ENCODE measurements around the gene NDUFA7. TPM values are rescaled to one million over a fixed set of nuclear protein-coding genes. Genes with fewer than 3 reads are reported as not detected.
"Not testable (repeated sequence)": the region's sequence is repeated elsewhere in the genome, so short reads cannot be mapped to it uniquely, and the experiment has no call there.

The NDUFA7 gene
- total RNA-seq, 4 donors from 2014 or later = 24.6 to 43.4 (median 38.5) TPM; not detected in 1

- Histone ChIP-seq H3K9me3 (no peaks in the 10 kb centered on the region), H3K27me3 (no peaks in the 10 kb centered on the region), H3K36me3 (peaks cover 0 to 20% (median 0%) of the 10 kb centered on the region in 3 donors), H3K27ac (peak overlapping the region in 1 of 4 donors; percentile 25), H3K4me1 (peaks cover 0 to 36% (median 14%) of the 10 kb centered on the region in 4 donors), H3K4me3 (peak overlapping the region in 2 of 4 donors; percentile 0 to 1)
- TF ChIP-seq POLR2A (IDR thresholded peaks at IDR 0.05) (no peak), CTCF (IDR thresholded peaks at IDR 0.05) (no peak)
- peak in 1 of 3 donors; percentile 45 for DNase-seq
Measured at GRCh38 chr19:8306235-8307054, 14.7 kb downstream of the NDUFA7 start.

GRCh38 chr19:8305798-8306197 is 15.4 kb downstream of the NDUFA7 start:
- H3K4me3 ChIP-seq = no peak overlapping the region
- peaks cover 0 to 36% (median 14%) of the 10 kb centered on the region in 4 donors for H3K4me1 ChIP-seq
- no peaks in the 10 kb centered on the region for H3K9me3 ChIP-seq
- peak overlapping the region in 1 of 4 donors; percentile 25 for H3K27ac ChIP-seq
- no peaks in the 10 kb centered on the region for H3K27me3 ChIP-seq
- TF ChIP-seq POLR2A (IDR thresholded peaks at IDR 0.05) = no peak
- TF ChIP-seq CTCF (IDR thresholded peaks at IDR 0.05) = no peak
- peaks cover 0 to 13% (median 0%) of the 10 kb centered on the region in 3 donors for H3K36me3 ChIP-seq
- DNase-seq = peak in 2 of 3 donors; percentile 15 to 37

GRCh38 chr19:8304841-8305621 is 16.1 kb downstream of the NDUFA7 start:
- Histone ChIP-seq H3K36me3 (peaks cover 0 to 8% (median 0%) of the 10 kb centered on the region in 3 donors), H3K27ac (no peak overlapping the region), H3K27me3 (no peaks in the 10 kb centered on the region), H3K9me3 (no peaks in the 10 kb centered on the region), H3K4me3 (no peak overlapping the region), H3K4me1 (peaks cover 0 to 36% (median 14%) of the 10 kb centered on the region in 4 donors)
- peak in 2 of 3 donors; percentile 15 to 47 for DNase-seq
- TF ChIP-seq CTCF (IDR thresholded peaks at IDR 0.05) (no peak), POLR2A (IDR thresholded peaks at IDR 0.05) (no peak)

GRCh38 chr19:8302734-8303133 is 18.4 kb downstream of the NDUFA7 start:
- no peaks in the 10 kb centered on the region for H3K27me3 ChIP-seq
- no peak overlapping the region for H3K27ac ChIP-seq
- TF ChIP-seq CTCF (IDR thresholded peaks at IDR 0.05) = no peak
- no peak for TF ChIP-seq POLR2A (IDR thresholded peaks at IDR 0.05)
- peak in 2 of 3 donors; percentile 10 to 39 for DNase-seq
- no peaks in the 10 kb centered on the region for H3K9me3 ChIP-seq
- peaks cover 0 to 17% (median 9%) of the 10 kb centered on the region in 4 donors for H3K4me1 ChIP-seq
- H3K36me3 ChIP-seq = no peaks in the 10 kb centered on the region
- no peak overlapping the region for H3K4me3 ChIP-seq

- peaks cover 0 to 13% (median 7%) of the 10 kb centered on the region in 4 donors for H3K4me1 ChIP-seq
- no peak overlapping the region for H3K27ac ChIP-seq
- no peaks in the 10 kb centered on the region for H3K36me3 ChIP-seq
- DNase-seq = peak in 2 of 3 donors; percentile 15 to 51
- TF ChIP-seq POLR2A (IDR thresholded peaks at IDR 0.05) (no peak), CTCF (IDR thresholded peaks at IDR 0.05) (no peak)
- H3K9me3 ChIP-seq = no peaks in the 10 kb centered on the region
- no peaks in the 10 kb centered on the region for H3K27me3 ChIP-seq
- no peak overlapping the region for H3K4me3 ChIP-seq
Measured at GRCh38 chr19:8302357-8302691, 18.9 kb downstream of the NDUFA7 start.

- H3K27me3 ChIP-seq, H3K4me3 ChIP-seq, H3K36me3 ChIP-seq, DNase-seq, H3K4me1 ChIP-seq, H3K9me3 ChIP-seq, H3K27ac ChIP-seq: not testable (repeated sequence)
Measured at GRCh38 chr19:8291337-8291736, 29.8 kb downstream of the NDUFA7 start.

- not testable (repeated sequence) for H3K4me1 ChIP-seq, H3K9me3 ChIP-seq, DNase-seq, H3K36me3 ChIP-seq, H3K4me3 ChIP-seq, H3K27ac ChIP-seq, H3K27me3 ChIP-seq
Measured at GRCh38 chr19:8276508-8276907, 44.7 kb downstream of the NDUFA7 start.

Data from Peyer's patch (tissue), 4 donors.